ENCODE results near the gene REEP1. TPM values are rescaled to one million over a fixed set of nuclear protein-coding genes. Genes with fewer than 3 reads are reported as not detected.

Gene REEP1
- total and polyA plus RNA-seq, 2 experiments from 2014 or later = not detected

GRCh38 chr2:86371527-86371926, 34.1 kb upstream of the REEP1 start:
- Histone ChIP-seq H3K4me3 (no peak overlapping the region), H2AFZ (0 out of 2 replicates have a peak overlapping the region, but pooled peaks have one; percentile 11), H4K20me1 (ENCODE audit: insufficient read depth) (no peaks in the 10 kb centered on the region), H3K27ac (no peak overlapping the region), H3K79me2 (ENCODE audit: insufficient read depth) (no peaks in the 10 kb centered on the region), H3K9me2 (ENCODE audit: insufficient read depth) (no peaks in the 10 kb centered on the region), H3F3A (ENCODE audit: insufficient read depth) (no peaks in the 10 kb centered on the region), H3K4me1 (ENCODE audit: insufficient read depth) (peaks cover 5% of the 10 kb centered on the region; the same call in 1 of the 2 replicates), H3K4me2 (ENCODE audit: unreplicated experiment) (no peak overlapping the region), H3K9me3 (ENCODE audit: low read depth) (no peaks in the 10 kb centered on the region), H3K36me3 (ENCODE audit: low read depth) (no peaks in the 10 kb centered on the region), H3K27me3 (replicated peaks; ENCODE audit: insufficient read depth) (0 out of 2 replicates have a peak, but pooled peaks cover 14% of the 10 kb centered on the region), H3K9ac (no peak overlapping the region)
- 36% methylated on average over 4 of the region's 4 CpGs for WGBS, 2 experiments (ENCODE audit: low coverage in 1 of 2, low lambda C conversion rate in 2 of 2, missing lambda C conversion rate in 2 of 2)
- TF ChIP-seq EZH2 (IDR thresholded peaks at IDR 0.05; ENCODE audit: insufficient read depth, poor library complexity, severe bottlenecking) (no peak), EZH2phosphoT487 (IDR thresholded peaks at IDR 0.05; ENCODE audit: insufficient read depth, low read depth) (no peak)
- no peak for DNase-seq
- in situ Hi-C loops (cut with MboI) = loop anchor here (10.0 kb wide), 1 partner anchor 147 kb away; no protein-coding TSS in a partner anchor

DNA sequence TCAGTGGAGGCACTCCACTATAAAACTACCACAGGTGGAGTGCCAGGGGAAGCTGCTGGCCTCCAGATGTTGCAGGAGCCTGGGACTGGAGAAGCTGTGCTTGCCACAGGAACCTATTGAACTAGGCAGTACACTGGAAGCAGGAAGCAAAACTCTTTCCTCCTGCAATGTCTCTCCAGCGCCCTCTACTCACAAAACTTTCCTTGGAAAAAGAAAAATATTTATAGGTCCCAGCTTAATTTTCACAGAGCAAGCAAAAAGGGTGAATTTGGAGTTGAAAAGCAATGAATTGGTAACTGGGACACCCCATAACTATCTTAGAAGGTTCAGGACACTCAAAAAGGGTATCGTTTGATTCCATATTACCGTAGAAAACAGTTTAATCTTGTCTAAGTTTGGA, 33.2 kb upstream of the REEP1 start:
- 0 out of 2 replicates have a peak, but pooled peaks cover 14% of the 10 kb centered on the region for H3K27me3 ChIP-seq (replicated peaks; ENCODE audit: insufficient read depth)
- H3K36me3 ChIP-seq (ENCODE audit: low read depth) = no peaks in the 10 kb centered on the region
- no peaks in the 10 kb centered on the region for H3K9me2 ChIP-seq (ENCODE audit: insufficient read depth)
- H3K27ac ChIP-seq = no peak overlapping the region
- DNase-seq = no peak
- H4K20me1 ChIP-seq (ENCODE audit: insufficient read depth) = no peaks in the 10 kb centered on the region
- no peak for TF ChIP-seq EZH2phosphoT487 (IDR thresholded peaks at IDR 0.05; ENCODE audit: insufficient read depth, low read depth)
- no peak for TF ChIP-seq EZH2 (IDR thresholded peaks at IDR 0.05; ENCODE audit: insufficient read depth, poor library complexity, severe bottlenecking)
- in situ Hi-C loops (cut with MboI) = loop anchor here (10.0 kb wide), 1 partner anchor 146 kb away; no protein-coding TSS in a partner anchor
- no peaks in the 10 kb centered on the region for H3K79me2 ChIP-seq (ENCODE audit: insufficient read depth)
- H3K9me3 ChIP-seq (ENCODE audit: low read depth) = no peaks in the 10 kb centered on the region
- no peak overlapping the region for H3K4me3 ChIP-seq
- H2AFZ ChIP-seq = no peak overlapping the region
- WGBS, 2 experiments (ENCODE audit: low coverage in 1 of 2, low lambda C conversion rate in 2 of 2, missing lambda C conversion rate in 2 of 2) = 39 to 47% methylated on average over 3 of the region's 3 CpGs
- no peak overlapping the region for H3K9ac ChIP-seq
- H3K4me2 ChIP-seq (ENCODE audit: unreplicated experiment) = no peak overlapping the region
- peaks cover 5% of the 10 kb centered on the region; the same call in 1 of the 2 replicates for H3K4me1 ChIP-seq (ENCODE audit: insufficient read depth)
- no peaks in the 10 kb centered on the region for H3F3A ChIP-seq (ENCODE audit: insufficient read depth)

DNA sequence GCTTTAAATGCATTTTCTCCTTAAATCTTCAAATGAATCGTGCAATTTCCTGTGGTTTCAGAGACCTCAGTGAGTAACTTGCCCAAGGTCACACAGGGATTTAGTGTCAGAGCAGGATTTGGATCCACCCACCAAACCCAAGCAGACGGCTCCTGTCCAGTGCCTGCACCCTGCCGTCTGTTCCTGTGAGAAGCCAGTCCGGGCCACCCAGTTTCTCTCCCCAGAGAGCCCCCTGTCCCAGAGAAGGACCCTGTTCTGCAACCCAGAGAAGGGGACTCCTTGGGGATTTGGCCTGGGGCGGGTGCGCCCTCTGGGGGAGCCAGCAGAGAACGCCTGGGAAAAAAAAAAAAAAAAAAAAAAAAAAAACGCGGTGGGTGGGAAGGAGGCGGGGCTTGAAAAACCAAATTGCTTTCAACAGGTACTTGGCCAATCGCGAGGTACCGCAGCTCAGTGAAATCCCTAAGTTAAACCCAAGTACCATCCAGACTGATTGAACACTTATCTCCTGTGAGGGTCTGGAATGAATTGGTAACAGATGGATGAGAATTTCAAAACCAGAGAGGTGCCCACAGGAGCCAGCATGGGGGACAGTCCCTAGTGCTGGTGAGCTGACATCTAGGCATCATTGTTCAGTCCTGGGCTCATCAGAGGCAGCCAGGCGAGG, 30.9 kb upstream of the REEP1 start:
- no peaks in the 10 kb centered on the region for H3K9me3 ChIP-seq (ENCODE audit: low read depth)
- no peak overlapping the region for H3K9ac ChIP-seq
- H2AFZ ChIP-seq = peak overlapping the region; percentile 51; the same call in 1 of the 2 replicates
- no peaks in the 10 kb centered on the region for H3F3A ChIP-seq (ENCODE audit: insufficient read depth)
- H3K4me2 ChIP-seq (ENCODE audit: unreplicated experiment) = peak overlapping the region; percentile 65
- peaks cover 5% of the 10 kb centered on the region; the same call in 1 of the 2 replicates for H3K4me1 ChIP-seq (ENCODE audit: insufficient read depth)
- H3K36me3 ChIP-seq (ENCODE audit: low read depth) = no peaks in the 10 kb centered on the region
- H3K4me3 ChIP-seq = peak overlapping the region; percentile 53
- H4K20me1 ChIP-seq (ENCODE audit: insufficient read depth) = no peaks in the 10 kb centered on the region
- WGBS, 2 experiments (ENCODE audit: low coverage in 1 of 2, low lambda C conversion rate in 2 of 2, missing lambda C conversion rate in 2 of 2) = 1 to 3% methylated on average over 14 of the region's 14 CpGs
- no peak for TF ChIP-seq EZH2 (IDR thresholded peaks at IDR 0.05; ENCODE audit: insufficient read depth, poor library complexity, severe bottlenecking)
- TF ChIP-seq EZH2phosphoT487 (IDR thresholded peaks at IDR 0.05; ENCODE audit: insufficient read depth, low read depth) = no peak
- no peaks in the 10 kb centered on the region for H3K79me2 ChIP-seq (ENCODE audit: insufficient read depth)
- H3K27me3 ChIP-seq (replicated peaks; ENCODE audit: insufficient read depth) = no peaks in the 10 kb centered on the region
- H3K27ac ChIP-seq = no peak overlapping the region
- in situ Hi-C loops (cut with MboI) = no loop called here
- DNase-seq = peak; percentile 72
- no peaks in the 10 kb centered on the region for H3K9me2 ChIP-seq (ENCODE audit: insufficient read depth)

DNA sequence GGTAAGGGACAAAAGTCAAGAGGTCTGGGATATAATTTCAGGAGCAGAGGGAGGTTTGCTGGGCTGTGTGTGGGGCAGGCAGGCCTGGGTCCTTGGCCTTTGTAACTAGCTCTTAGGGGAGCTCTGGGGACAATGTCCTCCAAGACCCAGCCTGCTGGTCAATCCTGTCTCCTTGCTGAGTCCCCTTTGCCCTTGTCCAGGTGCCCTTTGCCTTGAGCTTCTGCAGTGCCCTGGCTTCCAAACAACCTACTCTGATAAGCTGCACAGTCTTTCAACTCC, 30.0 kb upstream of the REEP1 start:
- no peaks in the 10 kb centered on the region for H3K9me3 ChIP-seq (ENCODE audit: low read depth)
- H3K27ac ChIP-seq = no peak overlapping the region
- no peak for TF ChIP-seq EZH2phosphoT487 (IDR thresholded peaks at IDR 0.05; ENCODE audit: insufficient read depth, low read depth)
- TF ChIP-seq EZH2 (IDR thresholded peaks at IDR 0.05; ENCODE audit: insufficient read depth, poor library complexity, severe bottlenecking) = no peak
- H3K4me3 ChIP-seq = no peak overlapping the region
- H4K20me1 ChIP-seq (ENCODE audit: insufficient read depth) = no peaks in the 10 kb centered on the region
- no peaks in the 10 kb centered on the region for H3K9me2 ChIP-seq (ENCODE audit: insufficient read depth)
- no peaks in the 10 kb centered on the region for H3F3A ChIP-seq (ENCODE audit: insufficient read depth)
- in situ Hi-C loops (cut with MboI) = no loop called here
- no peaks in the 10 kb centered on the region for H3K36me3 ChIP-seq (ENCODE audit: low read depth)
- no peaks in the 10 kb centered on the region for H3K27me3 ChIP-seq (replicated peaks; ENCODE audit: insufficient read depth)
- H2AFZ ChIP-seq = no peak overlapping the region
- no peak overlapping the region for H3K4me2 ChIP-seq (ENCODE audit: unreplicated experiment)
- H3K79me2 ChIP-seq (ENCODE audit: insufficient read depth) = no peaks in the 10 kb centered on the region
- no peak for DNase-seq
- H3K9ac ChIP-seq = no peak overlapping the region
- H3K4me1 ChIP-seq (ENCODE audit: insufficient read depth) = peaks cover 5% of the 10 kb centered on the region; the same call in 1 of the 2 replicates
